Keratinocyte (primary cell): ENCODE data around the gene OSBPL1A.

Experiments used
- EZH2 ChIP-seq: IDR thresholded peaks from one replicate; pipeline ENCODE4 v1.6.1; 2012; ENCODE audit warnings: inconsistent platforms, mild to moderate bottlenecking, low read length, moderate library complexity
- TF ChIP-seq, protein P1 (sequence below), 3 experiments: IDR thresholded peaks in 1 of 3; conservative IDR thresholded peaks in 1 of 3; optimal IDR thresholded peaks in 1 of 3; 2 replicates in 2 of 3; 3 replicates in 1 of 3; pipeline versions ENCODE3 to v1.5.1; 2011; ENCODE audit warnings: low read length in 3 of 3, mild to moderate bottlenecking in 3 of 3, moderate library complexity in 2 of 3, control low read depth in 1 of 3, inconsistent platforms in 1 of 3; ENCODE audit not compliant: insufficient read depth in 2 of 3; ENCODE audit errors: extremely low read depth in 1 of 3

- TF ChIP-seq, protein P1, sequence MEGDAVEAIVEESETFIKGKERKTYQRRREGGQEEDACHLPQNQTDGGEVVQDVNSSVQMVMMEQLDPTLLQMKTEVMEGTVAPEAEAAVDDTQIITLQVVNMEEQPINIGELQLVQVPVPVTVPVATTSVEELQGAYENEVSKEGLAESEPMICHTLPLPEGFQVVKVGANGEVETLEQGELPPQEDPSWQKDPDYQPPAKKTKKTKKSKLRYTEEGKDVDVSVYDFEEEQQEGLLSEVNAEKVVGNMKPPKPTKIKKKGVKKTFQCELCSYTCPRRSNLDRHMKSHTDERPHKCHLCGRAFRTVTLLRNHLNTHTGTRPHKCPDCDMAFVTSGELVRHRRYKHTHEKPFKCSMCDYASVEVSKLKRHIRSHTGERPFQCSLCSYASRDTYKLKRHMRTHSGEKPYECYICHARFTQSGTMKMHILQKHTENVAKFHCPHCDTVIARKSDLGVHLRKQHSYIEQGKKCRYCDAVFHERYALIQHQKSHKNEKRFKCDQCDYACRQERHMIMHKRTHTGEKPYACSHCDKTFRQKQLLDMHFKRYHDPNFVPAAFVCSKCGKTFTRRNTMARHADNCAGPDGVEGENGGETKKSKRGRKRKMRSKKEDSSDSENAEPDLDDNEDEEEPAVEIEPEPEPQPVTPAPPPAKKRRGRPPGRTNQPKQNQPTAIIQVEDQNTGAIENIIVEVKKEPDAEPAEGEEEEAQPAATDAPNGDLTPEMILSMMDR (optimal IDR thresholded peaks at IDR 0.05 in 1 of 3, IDR thresholded peaks at IDR 0.05 in 1 of 3, conservative IDR thresholded peaks at IDR 0.05 in 1 of 3; ENCODE audit: extremely low read depth in 1 of 3, insufficient read depth in 2 of 3, low read length in 3 of 3): no peak
- no peak for TF ChIP-seq EZH2
These were observed 8.7 kb downstream of the OSBPL1A start for GRCh38 chr18:24388957-24389356.
